ENCODE measurements around the gene NCS1.

- TF ChIP-seq, protein P1, sequence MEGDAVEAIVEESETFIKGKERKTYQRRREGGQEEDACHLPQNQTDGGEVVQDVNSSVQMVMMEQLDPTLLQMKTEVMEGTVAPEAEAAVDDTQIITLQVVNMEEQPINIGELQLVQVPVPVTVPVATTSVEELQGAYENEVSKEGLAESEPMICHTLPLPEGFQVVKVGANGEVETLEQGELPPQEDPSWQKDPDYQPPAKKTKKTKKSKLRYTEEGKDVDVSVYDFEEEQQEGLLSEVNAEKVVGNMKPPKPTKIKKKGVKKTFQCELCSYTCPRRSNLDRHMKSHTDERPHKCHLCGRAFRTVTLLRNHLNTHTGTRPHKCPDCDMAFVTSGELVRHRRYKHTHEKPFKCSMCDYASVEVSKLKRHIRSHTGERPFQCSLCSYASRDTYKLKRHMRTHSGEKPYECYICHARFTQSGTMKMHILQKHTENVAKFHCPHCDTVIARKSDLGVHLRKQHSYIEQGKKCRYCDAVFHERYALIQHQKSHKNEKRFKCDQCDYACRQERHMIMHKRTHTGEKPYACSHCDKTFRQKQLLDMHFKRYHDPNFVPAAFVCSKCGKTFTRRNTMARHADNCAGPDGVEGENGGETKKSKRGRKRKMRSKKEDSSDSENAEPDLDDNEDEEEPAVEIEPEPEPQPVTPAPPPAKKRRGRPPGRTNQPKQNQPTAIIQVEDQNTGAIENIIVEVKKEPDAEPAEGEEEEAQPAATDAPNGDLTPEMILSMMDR (conservative IDR thresholded peaks at IDR 0.05 in 1 of 2, IDR thresholded peaks at IDR 0.05 in 1 of 2; ENCODE audit: low read depth in 1 of 2, low read length in 2 of 2): no peak
- no peak for TF ChIP-seq EZH2 (IDR thresholded peaks at IDR 0.05; ENCODE audit: low read length, missing control alignments)
These were observed 29.6 kb upstream of the NCS1 start for GRCh38 chr9:130142641-130143040.

Measured in fibroblast of lung (primary cell).